Gastroesophageal sphincter (tissue), 3 donors: ENCODE data around the gene SERGEF.

Source experiments
- EP300 ChIP-seq: sonication (generic); formaldehyde crosslinking; IDR thresholded peaks from one replicate; pipeline ENCODE4 v1.6.1; 2017; ENCODE audit warnings: antibody characterized with exemption, mild to moderate bottlenecking
- POLR2A ChIP-seq, 2 donors: fragments of 450-650 bp; IDR thresholded peaks; one replicate each; pipeline ENCODE4 v1.6.1; 2017; ENCODE audit warnings: antibody characterized with exemption in 2 of 2, mild to moderate bottlenecking in 2 of 2, moderate library complexity in 1 of 2
- TF ChIP-seq, protein P1 (sequence below), 4 experiments: fragments of 200-600 bp in 2 of 4; fragments of 450-650 bp in 2 of 4; sonication (generic) in 1 of 4; IDR thresholded peaks; one replicate each; pipeline ENCODE4 v1.5.1; 2017 to 2019; ENCODE audit warnings: antibody characterized with exemption in 4 of 4, mild to moderate bottlenecking in 2 of 4, moderate library complexity in 2 of 4

DNA sequence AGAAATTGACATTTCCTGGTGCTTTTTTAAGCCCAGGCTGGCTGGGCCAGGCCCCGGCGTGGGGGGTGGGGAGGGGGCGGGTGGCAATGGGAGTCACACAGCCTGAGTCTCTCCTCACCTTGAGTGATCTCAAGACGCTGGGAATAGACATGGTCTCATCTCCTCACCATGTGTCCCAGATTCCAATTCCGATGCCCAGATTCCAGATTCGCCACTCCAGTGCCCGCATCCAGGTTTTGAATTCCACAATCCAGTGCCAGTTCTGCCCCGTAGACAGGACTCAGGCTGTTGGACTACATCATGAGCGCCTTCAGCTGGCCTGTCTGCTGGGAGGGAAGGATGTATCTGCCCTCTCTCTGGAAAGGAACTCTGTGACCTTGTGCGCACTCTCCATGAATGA, 259.2 kb downstream of the SERGEF start:
- no peak for TF ChIP-seq POLR2A (IDR thresholded peaks at IDR 0.05)
- TF ChIP-seq, protein P1, sequence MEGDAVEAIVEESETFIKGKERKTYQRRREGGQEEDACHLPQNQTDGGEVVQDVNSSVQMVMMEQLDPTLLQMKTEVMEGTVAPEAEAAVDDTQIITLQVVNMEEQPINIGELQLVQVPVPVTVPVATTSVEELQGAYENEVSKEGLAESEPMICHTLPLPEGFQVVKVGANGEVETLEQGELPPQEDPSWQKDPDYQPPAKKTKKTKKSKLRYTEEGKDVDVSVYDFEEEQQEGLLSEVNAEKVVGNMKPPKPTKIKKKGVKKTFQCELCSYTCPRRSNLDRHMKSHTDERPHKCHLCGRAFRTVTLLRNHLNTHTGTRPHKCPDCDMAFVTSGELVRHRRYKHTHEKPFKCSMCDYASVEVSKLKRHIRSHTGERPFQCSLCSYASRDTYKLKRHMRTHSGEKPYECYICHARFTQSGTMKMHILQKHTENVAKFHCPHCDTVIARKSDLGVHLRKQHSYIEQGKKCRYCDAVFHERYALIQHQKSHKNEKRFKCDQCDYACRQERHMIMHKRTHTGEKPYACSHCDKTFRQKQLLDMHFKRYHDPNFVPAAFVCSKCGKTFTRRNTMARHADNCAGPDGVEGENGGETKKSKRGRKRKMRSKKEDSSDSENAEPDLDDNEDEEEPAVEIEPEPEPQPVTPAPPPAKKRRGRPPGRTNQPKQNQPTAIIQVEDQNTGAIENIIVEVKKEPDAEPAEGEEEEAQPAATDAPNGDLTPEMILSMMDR (IDR thresholded peaks at IDR 0.05): no peak
- TF ChIP-seq EP300: no peak
